Neural cell (in vitro differentiated cells): ENCODE measurements around the gene TMCC2. TPM values are rescaled to one million over a fixed set of nuclear protein-coding genes. Genes with fewer than 3 reads are reported as not detected.

Source experiments
- H2AFZ ChIP-seq: fragments of 200-600, 300-800 bp; sonication (generic), shearing (Covaris generic); 2 replicates; pipeline ENCODE4 v1.6.0; 2014; ENCODE audit warnings: low read depth, mild to moderate bottlenecking, antibody characterized with exemption, low read length, moderate library complexity
- H3F3A ChIP-seq: fragments of 200-600 bp; shearing (Covaris generic); 2 replicates; pipeline ENCODE4 v1.6.1; 2016; ENCODE audit warnings: mild to moderate bottlenecking, moderate library complexity, mixed read lengths, antibody characterized with exemption, low read length; ENCODE audit not compliant: insufficient read depth, poor library complexity, severe bottlenecking
- H3K27ac ChIP-seq: fragments of 200-600, 300-800 bp; sonication (generic), shearing (Covaris generic); 2 replicates; pipeline ENCODE4 v1.5.1; 2014; ENCODE audit warnings: mild to moderate bottlenecking, low read length, moderate library complexity
- H3K27me3 ChIP-seq: fragments of 300-800, 200-600 bp; sonication (generic), shearing (Covaris generic); 2 replicates; pipeline ENCODE4 v1.6.0; 2014; ENCODE audit warnings: mild to moderate bottlenecking, low read depth, low read length, moderate library complexity; ENCODE audit not compliant: insufficient read depth
- H3K36me3 ChIP-seq: fragments of 300-800, 200-600 bp; sonication (generic), shearing (Covaris generic); 2 replicates; pipeline ENCODE4 v1.5.1; 2014; ENCODE audit warnings: mild to moderate bottlenecking, antibody characterized with exemption, low read length, moderate library complexity; ENCODE audit not compliant: insufficient read depth
- H3K4me2 ChIP-seq: fragments of 300-800, 200-600 bp; sonication (generic), shearing (Covaris generic); 2 replicates; pipeline ENCODE4 v1.6.0; 2014; ENCODE audit warnings: mild to moderate bottlenecking, low read length
- H3K4me3 ChIP-seq: fragments of 300-800, 200-600 bp; sonication (generic), shearing (Covaris generic); 2 replicates; pipeline ENCODE4 v1.5.1; 2014; ENCODE audit warnings: mild to moderate bottlenecking, low read length, moderate library complexity
- H3K79me2 ChIP-seq: fragments of 200-600 bp; shearing (Covaris generic); replicated peaks from 2 replicates; pipeline ENCODE4 v1.6.0; 2014; ENCODE audit warnings: mild to moderate bottlenecking, low read length, moderate library complexity; ENCODE audit not compliant: insufficient read depth
- H3K9ac ChIP-seq: fragments of 300-800, 200-600 bp; sonication (generic), shearing (Covaris generic); 2 replicates; pipeline ENCODE4 v1.6.1; 2016; ENCODE audit warnings: mild to moderate bottlenecking, low read length, mixed read lengths
- H3K9me2 ChIP-seq: fragments of 200-600 bp; shearing (Covaris generic); 2 replicates; pipeline ENCODE4 v1.6.1; 2016; ENCODE audit warnings: mild to moderate bottlenecking, low read length, mixed read lengths; ENCODE audit not compliant: insufficient read depth
- H3K9me3 ChIP-seq: fragments of 200-600, 300-800 bp; sonication (generic), shearing (Covaris generic); 2 replicates; pipeline ENCODE4 v1.6.1; 2016; ENCODE audit warnings: mild to moderate bottlenecking, mixed run types, low read length, moderate library complexity, mixed read lengths
- H4K20me1 ChIP-seq: fragments of 200-600 bp; shearing (Covaris generic); 2 replicates; pipeline ENCODE4 v1.6.1; 2016; ENCODE audit warnings: mild to moderate bottlenecking, mixed run types; ENCODE audit not compliant: insufficient read depth
- EP300 ChIP-seq: fragments of 450-650 bp; conservative IDR thresholded peaks from 2 replicates; pipeline ENCODE4 v1.6.1; 2014; ENCODE audit warnings: antibody characterized with exemption, mild to moderate bottlenecking, moderate library complexity; ENCODE audit not compliant: poor library complexity, severe bottlenecking
- EZH2 ChIP-seq: fragments of 200-600, 300-800 bp; shearing (Covaris generic), sonication (generic); IDR thresholded peaks from 2 replicates; pipeline ENCODE4 v1.6.1; 2014; ENCODE audit warnings: antibody characterized with exemption, low read length, borderline replicate concordance, mild to moderate bottlenecking; ENCODE audit not compliant: insufficient read depth, poor library complexity, severe bottlenecking
- MXI1 ChIP-seq: fragments of 450-650 bp; conservative IDR thresholded peaks from 2 replicates; pipeline ENCODE4 v1.6.1; 2014; ENCODE audit warnings: antibody characterized with exemption, mild to moderate bottlenecking; ENCODE audit not compliant: poor library complexity, severe bottlenecking
- POLR2AphosphoS5 ChIP-seq: IDR thresholded peaks from 2 replicates; pipeline ENCODE4 v1.6.1; 2012
- RAD21 ChIP-seq: fragments of 450-650 bp; conservative IDR thresholded peaks from 2 replicates; pipeline ENCODE4 v1.6.1; 2014; ENCODE audit warnings: antibody characterized with exemption, mild to moderate bottlenecking, moderate library complexity
- SMC3 ChIP-seq: fragments of 450-650 bp; conservative IDR thresholded peaks from 2 replicates; pipeline ENCODE4 v1.6.1; 2014; ENCODE audit warnings: antibody characterized with exemption, mild to moderate bottlenecking, moderate library complexity; ENCODE audit not compliant: poor library complexity
- TAF1 ChIP-seq: IDR thresholded peaks from 2 replicates; pipeline ENCODE4 v1.6.1; 2012; ENCODE audit warnings: low read depth
- polyA plus RNA-seq: library from polyadenylated mRNA; depleted of rRNA; stranded (reverse); fragments of >200 nt; gene quantifications from 2 replicates; pipeline ENCODE4 v1.2.3, GENCODE V29; 2014
- TF ChIP-seq, protein P1 (sequence below): fragments of 450-650 bp; IDR thresholded peaks from 2 replicates; pipeline ENCODE4 v1.5.1; 2014; ENCODE audit warnings: antibody characterized with exemption, mild to moderate bottlenecking, moderate library complexity; ENCODE audit not compliant: poor library complexity, severe bottlenecking
- TF ChIP-seq, protein P2 (sequence below): IDR thresholded peaks from 2 replicates; pipeline ENCODE4 v1.6.1; 2012; ENCODE audit warnings: borderline replicate concordance

Gene TMCC2
- polyA plus RNA-seq, 1 donor from 2014 or later = 32.2 TPM

DNA sequence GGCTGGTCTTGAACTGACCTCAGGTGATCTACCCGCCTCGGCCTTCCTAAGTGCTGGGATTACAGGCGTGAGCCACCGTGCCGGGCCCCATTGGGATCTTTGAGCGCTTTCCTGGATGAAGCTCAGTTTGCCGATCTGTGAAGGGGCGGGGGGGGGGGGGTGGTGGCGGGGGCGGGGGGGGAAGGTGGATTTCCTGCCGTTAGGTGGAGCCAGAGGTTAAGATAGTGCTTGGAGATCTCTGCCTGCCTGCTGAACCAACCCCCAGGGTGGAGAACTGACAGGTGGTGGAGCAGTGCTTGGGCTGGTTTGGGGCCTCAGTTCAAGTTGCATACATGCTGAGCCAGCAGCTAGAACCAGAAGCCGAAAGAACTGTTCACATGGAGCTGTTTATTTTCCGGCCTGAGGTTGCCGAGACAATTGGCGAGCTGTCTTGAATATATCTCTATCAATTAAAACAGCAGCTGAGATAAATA is 1.7 kb downstream of the TMCC2 start:
- Histone ChIP-seq H3K9me3 (no peaks in the 10 kb centered on the region), H2AFZ (no peak overlapping the region), H3K27ac (peak overlapping the region; percentile 18), H3K79me2 (peaks cover 3% of the 10 kb centered on the region), H3K9ac (peak overlapping the region; percentile 72), H3K9me2 (no peaks in the 10 kb centered on the region), H3K27me3 (no peaks in the 10 kb centered on the region), H3K36me3 (no peaks in the 10 kb centered on the region), H3K4me3 (peak overlapping the region; percentile 82), H4K20me1 (no peaks in the 10 kb centered on the region), H3K4me2 (peak overlapping the region; percentile 88), H3F3A (no peaks in the 10 kb centered on the region)
- no peak for TF ChIP-seq RAD21
- TF ChIP-seq EZH2 = no peak
- peak; percentile 12 for TF ChIP-seq POLR2AphosphoS5
- TF ChIP-seq EP300 = no peak
- no peak for TF ChIP-seq MXI1
- no peak for TF ChIP-seq SMC3
- TF ChIP-seq, protein P1, sequence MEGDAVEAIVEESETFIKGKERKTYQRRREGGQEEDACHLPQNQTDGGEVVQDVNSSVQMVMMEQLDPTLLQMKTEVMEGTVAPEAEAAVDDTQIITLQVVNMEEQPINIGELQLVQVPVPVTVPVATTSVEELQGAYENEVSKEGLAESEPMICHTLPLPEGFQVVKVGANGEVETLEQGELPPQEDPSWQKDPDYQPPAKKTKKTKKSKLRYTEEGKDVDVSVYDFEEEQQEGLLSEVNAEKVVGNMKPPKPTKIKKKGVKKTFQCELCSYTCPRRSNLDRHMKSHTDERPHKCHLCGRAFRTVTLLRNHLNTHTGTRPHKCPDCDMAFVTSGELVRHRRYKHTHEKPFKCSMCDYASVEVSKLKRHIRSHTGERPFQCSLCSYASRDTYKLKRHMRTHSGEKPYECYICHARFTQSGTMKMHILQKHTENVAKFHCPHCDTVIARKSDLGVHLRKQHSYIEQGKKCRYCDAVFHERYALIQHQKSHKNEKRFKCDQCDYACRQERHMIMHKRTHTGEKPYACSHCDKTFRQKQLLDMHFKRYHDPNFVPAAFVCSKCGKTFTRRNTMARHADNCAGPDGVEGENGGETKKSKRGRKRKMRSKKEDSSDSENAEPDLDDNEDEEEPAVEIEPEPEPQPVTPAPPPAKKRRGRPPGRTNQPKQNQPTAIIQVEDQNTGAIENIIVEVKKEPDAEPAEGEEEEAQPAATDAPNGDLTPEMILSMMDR = peak; percentile 47
- TF ChIP-seq, protein P2, sequence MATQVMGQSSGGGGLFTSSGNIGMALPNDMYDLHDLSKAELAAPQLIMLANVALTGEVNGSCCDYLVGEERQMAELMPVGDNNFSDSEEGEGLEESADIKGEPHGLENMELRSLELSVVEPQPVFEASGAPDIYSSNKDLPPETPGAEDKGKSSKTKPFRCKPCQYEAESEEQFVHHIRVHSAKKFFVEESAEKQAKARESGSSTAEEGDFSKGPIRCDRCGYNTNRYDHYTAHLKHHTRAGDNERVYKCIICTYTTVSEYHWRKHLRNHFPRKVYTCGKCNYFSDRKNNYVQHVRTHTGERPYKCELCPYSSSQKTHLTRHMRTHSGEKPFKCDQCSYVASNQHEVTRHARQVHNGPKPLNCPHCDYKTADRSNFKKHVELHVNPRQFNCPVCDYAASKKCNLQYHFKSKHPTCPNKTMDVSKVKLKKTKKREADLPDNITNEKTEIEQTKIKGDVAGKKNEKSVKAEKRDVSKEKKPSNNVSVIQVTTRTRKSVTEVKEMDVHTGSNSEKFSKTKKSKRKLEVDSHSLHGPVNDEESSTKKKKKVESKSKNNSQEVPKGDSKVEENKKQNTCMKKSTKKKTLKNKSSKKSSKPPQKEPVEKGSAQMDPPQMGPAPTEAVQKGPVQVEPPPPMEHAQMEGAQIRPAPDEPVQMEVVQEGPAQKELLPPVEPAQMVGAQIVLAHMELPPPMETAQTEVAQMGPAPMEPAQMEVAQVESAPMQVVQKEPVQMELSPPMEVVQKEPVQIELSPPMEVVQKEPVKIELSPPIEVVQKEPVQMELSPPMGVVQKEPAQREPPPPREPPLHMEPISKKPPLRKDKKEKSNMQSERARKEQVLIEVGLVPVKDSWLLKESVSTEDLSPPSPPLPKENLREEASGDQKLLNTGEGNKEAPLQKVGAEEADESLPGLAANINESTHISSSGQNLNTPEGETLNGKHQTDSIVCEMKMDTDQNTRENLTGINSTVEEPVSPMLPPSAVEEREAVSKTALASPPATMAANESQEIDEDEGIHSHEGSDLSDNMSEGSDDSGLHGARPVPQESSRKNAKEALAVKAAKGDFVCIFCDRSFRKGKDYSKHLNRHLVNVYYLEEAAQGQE = no peak
- no peak for TF ChIP-seq TAF1

DNA sequence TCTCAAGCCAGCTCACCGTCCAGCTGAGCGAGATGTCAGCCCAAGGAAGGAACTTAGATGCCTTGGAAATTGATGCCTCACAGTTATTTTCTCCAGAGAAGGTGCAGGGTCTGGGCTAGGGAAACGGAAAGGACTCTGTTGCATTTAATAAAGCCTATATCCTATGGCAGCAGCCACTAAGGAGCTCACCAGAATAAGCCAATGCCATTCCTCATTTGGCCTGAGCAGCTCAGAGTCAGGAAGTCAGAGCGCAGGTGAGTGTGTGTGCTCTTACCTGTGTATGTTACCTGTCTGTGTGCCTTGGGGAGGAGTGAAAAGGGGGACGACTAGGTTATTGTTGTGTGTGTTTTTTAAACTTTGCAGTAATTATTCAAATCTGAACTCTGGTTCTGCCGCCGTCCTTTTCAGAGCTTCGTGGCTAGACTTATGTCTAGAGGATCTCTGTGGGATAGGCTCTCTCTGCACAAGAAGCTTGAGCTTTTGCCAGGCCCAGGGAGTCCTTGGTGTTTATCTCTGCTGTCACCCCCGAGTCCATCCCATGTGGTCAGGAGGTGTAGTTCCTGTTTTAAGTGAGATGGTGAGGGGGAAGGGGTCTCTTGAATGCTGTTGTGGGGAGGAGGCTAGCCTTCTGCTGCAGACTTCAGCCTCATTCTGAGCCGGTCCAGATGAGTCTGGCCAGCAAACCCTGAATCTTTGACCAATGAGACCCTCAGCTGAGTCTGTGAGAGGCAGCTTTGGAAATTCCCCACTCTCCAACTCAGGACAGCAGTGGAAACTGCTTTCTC is 2.4 kb downstream of the TMCC2 start:
- TF ChIP-seq MXI1 (no peak), EP300 (no peak), POLR2AphosphoS5 (no peak)
- peak overlapping the region; percentile 43 for H3K9ac ChIP-seq

More for the DNA sequence above, 2.4 kb downstream of the TMCC2 start:
- Histone ChIP-seq H3K9me3 (no peaks in the 10 kb centered on the region), H3K27me3 (no peaks in the 10 kb centered on the region), H3K9me2 (no peaks in the 10 kb centered on the region), H2AFZ (no peak overlapping the region), H3K27ac (peak overlapping the region; percentile 18), H3K4me3 (peak overlapping the region; percentile 82), H3K4me2 (peak overlapping the region; percentile 88), H3K36me3 (no peaks in the 10 kb centered on the region), H3F3A (no peaks in the 10 kb centered on the region), H3K79me2 (peaks cover 3% of the 10 kb centered on the region), H4K20me1 (no peaks in the 10 kb centered on the region)
